M059J (cell line): ENCODE data around the gene PTK7. TPM values are rescaled to one million over a fixed set of nuclear protein-coding genes. Genes with fewer than 3 reads are reported as not detected.
"Not testable (repeated sequence)": the region's sequence is repeated elsewhere in the genome, so short reads cannot be mapped to it uniquely, and the experiment has no call there.

Experiments
- DNase-seq: peaks from one replicate; pipeline ENCODE4 v3.0.0-alpha.2; 2012; ENCODE audit warnings: low read depth
- total RNA-seq: library from RNA; depleted of rRNA; stranded (reverse); fragments of >200 nt; shearing (Covaris generic); gene quantifications from 2 replicates; pipeline ENCODE4 v1.2.3, GENCODE V29; 2014; rRNA removed

Gene PTK7
- total RNA-seq, result 76.3 and 162 TPM in 2 replicates

- peak; percentile 64 for DNase-seq
Measured at GRCh38 chr6:43075670-43076463, at the start of gene PTK7. Gene PTK7 (plus strand): TSS chr6:43076314. CDS start chr6:43076489, 175 bp downstream.

- DNase-seq, result no peak
Measured at GRCh38 chr6:43026365-43026764, 49.7 kb upstream of the PTK7 start.

- DNase-seq, result no peak
Measured at GRCh38 chr6:43029120-43029519, 47.0 kb upstream of the PTK7 start.

- DNase-seq, result no peak
Measured at GRCh38 chr6:43032326-43032725, 43.8 kb upstream of the PTK7 start.

- no peak for DNase-seq
Measured at GRCh38 chr6:43033496-43034189, 42.5 kb upstream of the PTK7 start.

- DNase-seq, result no peak
Measured at GRCh38 chr6:43034190-43034525, 42.0 kb upstream of the PTK7 start.

- no peak for DNase-seq
Measured at GRCh38 chr6:43035495-43036194, 40.5 kb upstream of the PTK7 start.

GRCh38 chr6:43036712-43037111 lies 39.4 kb upstream of the PTK7 start:
- no peak for DNase-seq

- DNase-seq, result no peak
Measured at GRCh38 chr6:43037197-43037596, 38.9 kb upstream of the PTK7 start.

GRCh38 chr6:43037706-43038105 lies 38.4 kb upstream of the PTK7 start:
- no peak for DNase-seq

- no peak for DNase-seq
Measured at GRCh38 chr6:43038727-43039126, 37.4 kb upstream of the PTK7 start.

- DNase-seq, result no peak
Measured at GRCh38 chr6:43040542-43041257, 35.4 kb upstream of the PTK7 start.

- DNase-seq, result not testable (repeated sequence)
Measured at GRCh38 chr6:43041475-43041874, 34.6 kb upstream of the PTK7 start.

- DNase-seq, result no peak
Measured at GRCh38 chr6:43043310-43043709, 32.8 kb upstream of the PTK7 start.

GRCh38 chr6:43045371-43045930 lies 30.7 kb upstream of the PTK7 start:
- DNase-seq, result no peak

- DNase-seq, result no peak
Measured at GRCh38 chr6:43047998-43048397, 28.1 kb upstream of the PTK7 start.

GRCh38 chr6:43050981-43051380 lies 25.1 kb upstream of the PTK7 start:
- no peak for DNase-seq

GRCh38 chr6:43052225-43052841 lies 23.8 kb upstream of the PTK7 start:
- DNase-seq, result no peak

GRCh38 chr6:43052842-43053544 lies 23.1 kb upstream of the PTK7 start:
- DNase-seq, result no peak

- peak; percentile 99 for DNase-seq
Measured at GRCh38 chr6:43053545-43054205, 22.4 kb upstream of the PTK7 start, which contains the start of gene CUL7. Gene CUL7 (minus strand): TSS chr6:43053851. CDS start chr6:43052788, 1,063 bp downstream.
